ENCODE results near the gene POU6F2.

The POU6F2 gene

DNA sequence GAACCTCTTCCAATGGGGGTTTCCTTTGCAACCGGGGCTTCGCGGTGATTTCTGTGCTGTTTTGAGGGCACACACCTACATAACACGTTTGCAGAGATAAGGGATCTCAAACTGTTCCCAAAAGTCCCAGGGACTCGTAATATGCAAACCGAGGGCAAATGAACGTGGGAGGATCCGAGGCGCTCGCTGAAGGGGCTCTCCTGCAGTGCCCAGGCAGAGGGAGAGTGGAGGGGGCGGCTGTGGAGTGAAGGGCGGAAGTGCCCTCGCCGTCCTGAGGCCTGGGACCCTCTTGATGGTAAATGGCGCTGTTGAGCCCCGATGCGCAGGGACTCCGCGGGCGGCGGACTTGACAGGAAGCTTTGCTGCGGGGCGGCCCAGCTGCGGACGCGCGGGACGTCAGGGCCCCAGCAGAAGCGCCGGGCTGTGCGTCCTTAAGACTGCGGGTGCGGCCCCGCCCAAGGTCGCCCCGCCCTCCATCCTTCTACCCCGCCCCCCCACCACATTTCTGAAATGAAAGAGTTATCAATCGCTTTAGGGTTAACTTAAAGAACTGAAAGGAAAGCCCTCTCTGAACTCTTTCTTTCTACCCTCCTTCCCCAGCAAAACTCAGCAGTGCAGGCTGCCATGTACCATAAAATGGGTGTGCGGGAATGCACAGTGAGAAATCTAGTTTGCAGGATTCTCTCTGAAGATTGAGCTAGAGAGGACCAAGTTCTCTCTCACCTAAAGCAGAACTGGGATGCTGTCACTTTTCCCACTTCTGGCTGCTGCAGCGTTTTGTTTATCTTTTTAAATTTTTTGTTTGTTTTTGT lies 436.7 kb downstream of the POU6F2 start (continued):
- TF ChIP-seq KLF9 (tag by site-specific recombination; IDR thresholded peaks at IDR 0.05; ENCODE audit: low read depth), result peak; percentile 50
- peak; percentile 43 for TF ChIP-seq SP3 (tag by site-specific recombination; IDR thresholded peaks at IDR 0.05)
- peak; percentile 65; the same call in 1 of the 2 replicates for TF ChIP-seq PATZ1 (tag by site-specific recombination; IDR thresholded peaks at IDR 0.05)
- TF ChIP-seq GLIS2 (tag by site-specific recombination; IDR thresholded peaks at IDR 0.05), result peak; percentile 55
- peak; percentile 73 for TF ChIP-seq ZBTB11 (tag by site-specific recombination; conservative IDR thresholded peaks at IDR 0.05; ENCODE audit: low read depth)
- TF ChIP-seq PBX3 (CRISPR knock-in tag; IDR thresholded peaks at IDR 0.05), result 0 out of 2 replicates have a peak, but pooled peaks have one; percentile 31
- peak; percentile 60 for TF ChIP-seq KLF1 (tag by site-specific recombination; IDR thresholded peaks at IDR 0.05)
- TF ChIP-seq ZFHX2 (tag by site-specific recombination; conservative IDR thresholded peaks at IDR 0.05), result peak; percentile 76
- peak; percentile 25 for TF ChIP-seq ZFP69B (tag by site-specific recombination; IDR thresholded peaks at IDR 0.05)
- TF ChIP-seq PRDM10 (tag by site-specific recombination; IDR thresholded peaks at IDR 0.05), result peak; percentile 12; the same call in 1 of the 2 replicates
- TF ChIP-seq, protein P1, sequence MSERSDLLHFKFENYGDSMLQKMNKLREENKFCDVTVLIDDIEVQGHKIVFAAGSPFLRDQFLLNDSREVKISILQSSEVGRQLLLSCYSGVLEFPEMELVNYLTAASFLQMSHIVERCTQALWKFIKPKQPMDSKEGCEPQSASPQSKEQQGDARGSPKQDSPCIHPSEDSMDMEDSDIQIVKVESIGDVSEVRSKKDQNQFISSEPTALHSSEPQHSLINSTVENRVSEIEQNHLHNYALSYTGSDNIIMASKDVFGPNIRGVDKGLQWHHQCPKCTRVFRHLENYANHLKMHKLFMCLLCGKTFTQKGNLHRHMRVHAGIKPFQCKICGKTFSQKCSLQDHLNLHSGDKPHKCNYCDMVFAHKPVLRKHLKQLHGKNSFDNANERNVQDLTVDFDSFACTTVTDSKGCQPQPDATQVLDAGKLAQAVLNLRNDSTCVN (tag by site-specific recombination; optimal IDR thresholded peaks at IDR 0.05), result peak; percentile 48
- no peak for TF ChIP-seq ZNF324 (tag by site-specific recombination; IDR thresholded peaks at IDR 0.05)
- no peak for TF ChIP-seq ZNF221 (tag by site-specific recombination; IDR thresholded peaks at IDR 0.05; ENCODE audit: borderline replicate concordance)
- no peak for TF ChIP-seq ZNF138 (tag by site-specific recombination; IDR thresholded peaks at IDR 0.05; ENCODE audit: borderline replicate concordance)
- TF ChIP-seq KLF16 (tag by site-specific recombination; IDR thresholded peaks at IDR 0.05), result 0 out of 2 replicates have a peak, but pooled peaks have one; percentile 33
- peak; percentile 39 for TF ChIP-seq KLF8 (tag by site-specific recombination; IDR thresholded peaks at IDR 0.05)
- no peak for TF ChIP-seq ZNF157 (tag by site-specific recombination; IDR thresholded peaks at IDR 0.05)
- no peak for TF ChIP-seq ZNF350 (tag by site-specific recombination; IDR thresholded peaks at IDR 0.05)
- peak; percentile 94 for TF ChIP-seq ZXDB (tag by site-specific recombination; IDR thresholded peaks at IDR 0.05)

Data from HEK293 (cell line).